Ramos (cell line): ENCODE results near the gene RSPRY1.

Experiments
- in situ Hi-C: fragments of 300-500 bp; cut with MboI; formaldehyde crosslinking; loops from one replicate; pipeline ENCODE4 v1.14.3; 2022; ENCODE audit warnings: low sequenced_read_pairs; ENCODE audit not compliant: unreplicated experiment

Gene RSPRY1

DNA sequence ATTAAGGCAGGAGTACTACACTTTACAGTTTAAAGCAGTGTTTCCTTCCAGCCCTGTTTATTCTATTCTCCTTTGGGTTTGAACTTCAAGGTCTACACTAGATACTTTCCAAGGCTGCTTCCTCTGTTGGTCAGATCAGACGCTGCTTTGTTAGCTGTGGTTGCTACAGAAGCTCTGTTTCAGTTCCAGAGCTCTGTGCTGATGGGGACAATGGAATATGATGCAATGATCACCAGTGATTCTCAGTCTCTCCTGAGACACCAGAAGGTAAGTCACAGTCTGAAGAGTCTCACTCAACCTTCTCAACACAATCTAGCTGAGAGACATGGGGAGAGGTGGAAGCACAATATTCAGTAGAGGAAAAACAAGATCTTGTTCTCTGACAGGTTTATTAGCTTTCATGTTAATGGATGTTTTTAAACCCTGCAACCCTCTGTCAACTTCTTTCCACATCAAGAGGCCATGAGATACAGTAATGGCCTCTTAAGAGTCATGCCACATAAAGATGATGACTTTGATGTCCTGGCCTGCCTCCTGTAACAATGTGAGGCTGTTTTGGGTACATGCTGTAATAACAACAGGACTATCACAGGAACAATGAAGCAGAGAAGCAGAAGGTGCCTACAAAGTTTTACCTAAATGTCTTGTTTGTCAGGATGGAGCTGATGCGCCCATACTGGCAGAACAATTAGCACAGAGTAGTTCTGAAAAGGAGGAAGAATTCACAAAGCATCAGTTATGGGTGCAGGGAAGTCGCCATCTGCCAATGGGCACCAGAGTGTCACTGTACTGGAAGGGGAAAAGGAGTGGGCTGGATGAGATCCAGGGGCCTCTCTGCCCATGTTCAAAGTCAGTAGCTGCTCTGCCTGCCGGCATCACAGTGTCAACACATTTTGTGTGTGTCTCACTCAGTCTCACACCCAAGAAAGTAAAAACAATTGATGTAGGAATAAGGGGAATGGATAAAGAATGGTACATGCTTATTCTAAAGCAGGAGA is 33.7 kb upstream of the RSPRY1 start:
- in situ Hi-C loops: no loop called here

GRCh38 chr16:57153841-57154240 is 32.3 kb upstream of the RSPRY1 start:
- in situ Hi-C loops: no loop called here

GRCh38 chr16:57155702-57156350 is 30.3 kb upstream of the RSPRY1 start:
- in situ Hi-C loops: no loop called here

- in situ Hi-C loops: no loop called here
Observed at GRCh38 chr16:57156351-57156703, 29.8 kb upstream of the RSPRY1 start.

DNA sequence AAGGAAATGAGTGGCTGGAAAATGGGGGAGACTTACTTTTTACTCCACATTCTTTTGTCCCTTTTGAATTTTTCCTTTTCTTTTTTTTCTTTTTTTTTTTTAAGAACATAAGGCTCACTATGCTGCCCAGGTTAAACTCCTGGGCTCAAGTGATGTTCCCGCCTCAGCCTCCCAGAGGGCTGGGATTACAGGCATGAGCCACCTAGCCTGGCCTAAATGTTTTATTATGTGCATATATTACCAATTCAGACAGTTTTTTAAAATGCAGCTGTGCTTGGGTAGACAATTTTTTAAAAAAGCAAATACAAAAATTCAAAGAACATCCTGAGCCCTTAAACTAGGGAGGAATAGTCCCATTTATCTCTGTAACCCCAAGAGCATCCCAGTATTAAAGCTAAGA is 28.6 kb upstream of the RSPRY1 start:
- in situ Hi-C loops: no loop called here

DNA sequence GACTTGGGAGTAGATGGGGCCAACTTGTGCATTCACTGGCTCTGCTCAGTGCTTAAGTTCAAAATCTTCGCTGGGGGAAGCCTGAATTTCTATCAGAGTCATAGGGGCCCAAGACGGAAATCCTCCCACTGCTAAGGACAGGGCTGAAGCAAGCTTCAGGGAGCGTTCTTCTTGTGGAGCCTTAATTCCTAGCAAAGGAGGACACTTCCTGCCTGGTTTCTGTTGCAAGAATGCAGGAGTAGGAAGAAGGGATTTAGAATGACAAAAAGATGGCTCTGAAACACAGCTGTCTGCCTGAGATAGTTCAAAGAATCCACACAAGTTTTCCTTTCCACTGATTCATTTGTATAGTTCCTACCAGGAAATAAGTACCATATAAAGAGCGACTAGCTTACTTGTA is 26.7 kb upstream of the RSPRY1 start:
- in situ Hi-C loops: no loop called here

- in situ Hi-C loops: loop anchor here (5.0 to 10.0 kb wide), 3 partner anchors 82 to 299 kb away; partner anchors contain the start of genes CETP and SLC12A3
Observed at GRCh38 chr16:57163842-57164241, 22.3 kb upstream of the RSPRY1 start.

- in situ Hi-C loops: loop anchor here (10.0 kb wide), 2 partner anchors 201 to 301 kb away; partner anchors contain the start of genes CETP and SLC12A3
Observed at GRCh38 chr16:57165483-57165882, 20.6 kb upstream of the RSPRY1 start.

- in situ Hi-C loops: loop anchor here (10.0 kb wide), 2 partner anchors 201 to 301 kb away; partner anchors contain the start of genes CETP and SLC12A3
Observed at GRCh38 chr16:57165938-57166337, 20.2 kb upstream of the RSPRY1 start.

- in situ Hi-C loops: loop anchor here (10.0 kb wide), 2 partner anchors 202 to 302 kb away; partner anchors contain the start of genes CETP and SLC12A3
Observed at GRCh38 chr16:57166451-57166850, 19.7 kb upstream of the RSPRY1 start.

- in situ Hi-C loops: loop anchor here (10.0 kb wide), 2 partner anchors 202 to 302 kb away; partner anchors contain the start of genes CETP and SLC12A3
Observed at GRCh38 chr16:57166951-57167350, 19.2 kb upstream of the RSPRY1 start.

DNA sequence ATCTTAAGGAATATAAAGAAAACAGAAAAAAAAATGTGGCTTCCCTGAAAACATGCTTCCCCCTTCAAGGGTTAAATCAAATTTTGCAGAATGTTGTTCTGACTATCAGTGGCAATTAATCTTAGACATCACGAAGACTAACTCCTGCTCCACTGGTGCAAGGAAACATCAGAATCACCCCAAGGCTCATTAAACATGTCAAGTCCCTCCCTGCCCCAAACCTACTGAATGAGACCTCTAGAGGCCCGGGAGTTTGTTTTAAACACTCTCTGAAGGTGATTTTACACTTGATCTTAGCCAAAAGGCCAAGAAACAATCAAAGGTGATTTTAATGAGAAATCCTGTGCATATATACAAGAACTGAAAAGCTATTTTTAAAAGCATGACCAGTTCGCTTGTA is 18.6 kb upstream of the RSPRY1 start:
- in situ Hi-C loops: loop anchor here (10.0 kb wide), 2 partner anchors 203 to 303 kb away; partner anchors contain the start of genes CETP and SLC12A3

- in situ Hi-C loops: loop anchor here (10.0 kb wide), 2 partner anchors 203 to 303 kb away; partner anchors contain the start of genes CETP and SLC12A3
Observed at GRCh38 chr16:57167953-57168352, 18.2 kb upstream of the RSPRY1 start.

DNA sequence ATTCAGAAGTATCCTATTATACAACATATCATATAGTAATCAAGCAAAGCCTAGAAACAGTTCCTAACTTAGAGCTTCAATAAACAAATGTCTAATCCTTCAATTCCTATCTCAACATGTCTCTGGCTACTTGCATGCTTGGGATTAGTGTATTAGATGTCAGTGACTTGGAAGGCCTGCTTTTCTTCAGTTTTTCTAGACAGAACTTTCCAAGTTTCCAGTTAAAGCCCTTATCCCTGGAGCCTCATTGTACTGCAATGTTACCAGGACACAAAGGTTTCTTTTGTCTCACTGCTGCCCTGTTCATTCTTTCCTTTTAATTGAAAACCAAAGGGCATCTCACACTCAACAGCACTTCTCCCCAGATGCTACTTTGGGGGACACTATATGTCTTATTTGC is 16.8 kb upstream of the RSPRY1 start:
- in situ Hi-C loops: loop anchor here (10.0 kb wide), 2 partner anchors 205 to 305 kb away; partner anchors contain the start of genes CETP and SLC12A3

DNA sequence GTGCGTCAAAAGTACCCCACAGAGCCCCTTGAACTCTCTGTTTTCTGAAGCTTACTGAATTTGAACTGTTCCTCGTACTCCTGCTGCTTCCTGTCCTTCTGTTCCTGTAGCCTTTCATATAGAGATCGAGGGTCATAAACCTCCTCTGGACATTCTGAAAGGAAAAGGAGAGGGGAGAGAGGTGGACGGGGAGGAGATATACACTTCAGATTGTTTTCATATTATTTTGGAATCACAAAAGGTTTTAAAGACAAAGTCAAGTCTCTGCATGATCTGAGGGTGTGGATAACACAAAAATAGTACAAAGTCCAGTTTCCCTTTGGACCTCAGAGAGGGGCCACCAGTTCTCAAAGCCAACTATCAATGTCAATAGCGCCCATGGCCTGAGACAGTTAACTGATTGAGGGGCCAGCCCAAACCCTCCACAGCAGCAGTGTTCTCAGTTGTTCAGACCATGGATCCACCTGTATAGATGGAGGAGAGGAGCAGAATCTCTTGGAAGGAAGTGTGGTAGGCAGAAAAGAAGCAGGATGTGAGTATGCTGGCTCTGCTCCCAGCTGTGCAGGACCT is 13.3 kb upstream of the RSPRY1 start:
- in situ Hi-C loops: no loop called here

DNA sequence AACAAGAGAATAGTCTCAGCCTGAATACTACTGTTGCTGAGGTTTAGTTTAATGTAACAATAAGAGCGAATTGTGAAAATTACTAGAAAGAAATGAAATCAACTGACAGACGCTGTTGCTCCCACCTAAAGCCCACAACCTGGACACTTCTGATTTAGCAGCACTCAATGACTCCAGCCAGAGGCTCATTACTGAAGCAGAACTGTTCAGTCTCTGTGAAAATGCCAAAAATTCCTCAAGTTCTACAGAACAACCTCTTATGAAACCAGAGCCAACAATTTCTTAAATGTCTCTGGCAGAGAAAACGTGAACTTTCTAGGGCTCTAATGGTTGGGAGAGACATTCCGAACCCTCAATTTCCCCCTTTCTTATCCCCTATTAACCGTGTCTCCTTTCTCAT is 10.2 kb upstream of the RSPRY1 start:
- in situ Hi-C loops: no loop called here

DNA sequence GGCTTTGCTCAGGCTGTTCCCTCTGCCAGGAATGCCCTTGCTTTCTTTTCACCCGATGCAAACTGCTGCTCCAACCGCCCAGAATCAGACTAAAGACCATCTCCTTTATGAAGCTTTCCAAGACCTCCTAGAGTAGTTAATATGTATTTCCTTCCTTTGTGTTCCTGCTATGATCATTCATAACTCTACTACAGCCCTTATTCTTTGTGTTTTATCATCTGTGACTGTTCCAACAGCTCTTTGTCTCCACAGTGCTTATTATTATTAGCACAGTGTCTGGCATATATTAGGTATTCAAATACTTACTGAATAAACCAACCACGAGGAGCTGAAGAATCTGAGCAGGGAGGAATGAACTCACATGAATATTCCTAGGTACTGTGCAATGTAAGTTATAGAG is 7.9 kb upstream of the RSPRY1 start:
- in situ Hi-C loops: no loop called here

DNA sequence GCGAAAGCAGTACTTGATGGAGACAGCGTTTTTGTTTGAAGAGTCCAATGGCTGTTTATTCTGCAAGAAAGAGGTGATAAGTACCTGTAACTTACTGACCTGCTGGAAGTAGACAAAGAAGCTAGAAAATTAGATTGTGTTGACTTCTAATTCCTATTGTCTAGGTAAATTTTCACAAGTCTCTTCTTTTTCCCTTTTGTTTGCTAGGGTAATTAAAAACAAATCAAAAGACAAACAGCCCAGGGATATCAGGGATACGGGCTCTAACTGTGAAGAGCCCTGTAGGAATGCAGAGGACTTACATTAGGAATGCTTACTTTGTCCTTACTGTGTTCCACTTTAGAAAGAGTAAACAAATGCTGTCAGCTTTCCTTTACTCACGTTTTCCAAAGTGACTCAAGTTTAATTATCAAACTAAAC is 7.3 kb upstream of the RSPRY1 start:
- in situ Hi-C loops: no loop called here

GRCh38 chr16:57179215-57179828 is 6.8 kb upstream of the RSPRY1 start:
- in situ Hi-C loops: no loop called here

GRCh38 chr16:57184113-57184512 is 2.0 kb upstream of the RSPRY1 start:
- in situ Hi-C loops: no loop called here
